Measurements from ENCODE around the gene TEKTIP1. TPM values are rescaled to one million over a fixed set of nuclear protein-coding genes. Genes with fewer than 3 reads are reported as not detected.
A peak's percentile ranks its signal among the peaks of the same experiment; 100 is the strongest.
"Not testable (repeated sequence)": the region's sequence is repeated elsewhere in the genome, so short reads cannot be mapped to it uniquely, and the experiment has no call there.

Gene TEKTIP1
- total RNA-seq, 4 donors from 2014 or later, result 2.5 to 5.2 TPM; not detected in 2

DNA sequence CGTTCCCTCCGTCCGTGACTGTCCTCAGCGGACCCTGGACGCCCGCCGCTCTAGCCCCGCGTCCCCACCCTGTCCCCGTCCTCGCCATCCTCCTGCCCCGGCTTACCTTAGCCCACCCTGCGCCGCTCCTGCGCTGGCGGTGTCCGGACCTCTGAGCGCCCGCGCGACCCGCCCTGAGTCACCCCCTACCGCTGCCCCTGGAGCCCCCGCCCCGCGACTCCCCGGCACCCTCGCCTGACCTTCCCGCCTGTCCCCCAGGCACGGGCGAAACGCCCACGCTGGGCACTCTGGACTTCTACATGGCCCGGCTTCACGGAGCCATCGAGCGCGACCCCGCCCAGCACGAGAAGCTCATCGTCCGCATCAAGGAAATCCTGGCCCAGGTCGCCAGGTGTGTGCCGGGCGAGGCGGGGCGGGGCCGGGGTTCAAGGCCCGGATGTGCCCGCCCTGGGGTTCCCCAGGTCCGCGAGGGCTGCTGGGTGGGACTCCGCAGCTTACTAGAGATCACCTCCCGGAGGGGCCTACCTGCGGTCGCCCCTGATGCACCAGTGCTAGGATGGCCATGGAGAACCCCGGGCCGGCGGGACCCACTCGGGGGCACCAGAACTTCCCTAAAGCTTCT is 38.9 kb downstream of the TEKTIP1 start:
- peak; percentile 73 for DNase-seq
- Histone ChIP-seq H3K27ac (peak overlapping the region; percentile 57 to 80 (median 70)), H3K36me3 (no peaks in the 10 kb centered on the region), H3K4me3 (peak overlapping the region in 1 of 4 donors; percentile 30), H3K9me3 (no peaks in the 10 kb centered on the region), H3K27me3 (no peaks in the 10 kb centered on the region), H3K4me1 (peaks cover 9 to 52% (median 41%) of the 10 kb centered on the region in 4 donors)
- WGBS, 2 donors (ENCODE audit: low coverage in 1 of 2), result 65% methylated on average over 53 of the region's 60 CpGs; no CpG with 5 or more reads in 1 of the 2 donors
- intact Hi-C loops (cut with DNase I; ENCODE audit: low total_unique reads) (no loop called here), in situ Hi-C loops (cut with MboI; ENCODE audit: low pct_ligation_motif_present in 1 of 4, low pct_unique_long_range_greater_than_20kb in 1 of 4, low sequenced_read_pairs in 3 of 4) (no loop called here)
- TF ChIP-seq POLR2AphosphoS5 (IDR thresholded peaks at IDR 0.05) (peak in 2 of 3 donors; percentile 40 to 52), EP300 (IDR thresholded peaks at IDR 0.05; ENCODE audit: low read depth) (no peak), POLR2A (IDR thresholded peaks at IDR 0.05) (peak; percentile 28)
- TF ChIP-seq, protein P1, sequence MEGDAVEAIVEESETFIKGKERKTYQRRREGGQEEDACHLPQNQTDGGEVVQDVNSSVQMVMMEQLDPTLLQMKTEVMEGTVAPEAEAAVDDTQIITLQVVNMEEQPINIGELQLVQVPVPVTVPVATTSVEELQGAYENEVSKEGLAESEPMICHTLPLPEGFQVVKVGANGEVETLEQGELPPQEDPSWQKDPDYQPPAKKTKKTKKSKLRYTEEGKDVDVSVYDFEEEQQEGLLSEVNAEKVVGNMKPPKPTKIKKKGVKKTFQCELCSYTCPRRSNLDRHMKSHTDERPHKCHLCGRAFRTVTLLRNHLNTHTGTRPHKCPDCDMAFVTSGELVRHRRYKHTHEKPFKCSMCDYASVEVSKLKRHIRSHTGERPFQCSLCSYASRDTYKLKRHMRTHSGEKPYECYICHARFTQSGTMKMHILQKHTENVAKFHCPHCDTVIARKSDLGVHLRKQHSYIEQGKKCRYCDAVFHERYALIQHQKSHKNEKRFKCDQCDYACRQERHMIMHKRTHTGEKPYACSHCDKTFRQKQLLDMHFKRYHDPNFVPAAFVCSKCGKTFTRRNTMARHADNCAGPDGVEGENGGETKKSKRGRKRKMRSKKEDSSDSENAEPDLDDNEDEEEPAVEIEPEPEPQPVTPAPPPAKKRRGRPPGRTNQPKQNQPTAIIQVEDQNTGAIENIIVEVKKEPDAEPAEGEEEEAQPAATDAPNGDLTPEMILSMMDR (IDR thresholded peaks at IDR 0.05), result no peak

DNA sequence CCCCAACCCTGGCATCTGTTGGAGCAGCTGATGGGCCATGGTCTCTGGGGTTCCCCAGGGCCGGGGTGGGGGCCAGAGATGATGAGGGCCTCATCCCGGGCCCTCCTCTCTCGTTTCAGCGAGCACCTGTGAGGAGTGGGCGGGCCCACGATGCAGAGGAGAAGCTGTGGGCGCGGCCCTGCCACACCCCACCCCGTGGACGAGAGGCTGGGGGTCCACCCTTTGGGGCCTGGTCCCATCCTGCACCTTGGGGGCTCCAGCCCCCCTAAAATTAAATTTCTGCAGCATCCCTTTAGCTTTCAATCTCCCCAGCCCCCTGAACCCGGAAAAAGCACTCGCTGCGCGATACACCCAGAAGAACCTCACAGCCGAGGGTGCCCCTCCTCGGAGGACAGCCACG is 39.4 kb downstream of the TEKTIP1 start:
- Histone ChIP-seq H3K27ac (peak overlapping the region; percentile 57 to 80 (median 70)), H3K9me3 (no peaks in the 10 kb centered on the region), H3K4me3 (no peak overlapping the region), H3K27me3 (no peaks in the 10 kb centered on the region), H3K4me1 (peaks cover 9 to 51% (median 38%) of the 10 kb centered on the region in 4 donors), H3K36me3 (no peaks in the 10 kb centered on the region)
- TF ChIP-seq, protein P1 (IDR thresholded peaks at IDR 0.05), result no peak
- TF ChIP-seq POLR2A (IDR thresholded peaks at IDR 0.05) (no peak), POLR2AphosphoS5 (IDR thresholded peaks at IDR 0.05) (no peak), EP300 (IDR thresholded peaks at IDR 0.05; ENCODE audit: low read depth) (no peak)
- in situ Hi-C loops (cut with MboI; ENCODE audit: low pct_ligation_motif_present in 1 of 4, low pct_unique_long_range_greater_than_20kb in 1 of 4, low sequenced_read_pairs in 3 of 4) (no loop called here), intact Hi-C loops (cut with DNase I; ENCODE audit: low total_unique reads) (no loop called here)
- 46 to 65% methylated on average over 7 to 17 of the region's 17 CpGs for WGBS, 2 donors (ENCODE audit: low coverage in 1 of 2)
- no peak for DNase-seq

GRCh38 chr19:3580156-3580934 is 41.4 kb downstream of the TEKTIP1 start:
- Histone ChIP-seq H3K4me3 (no peak overlapping the region), H3K36me3 (no peaks in the 10 kb centered on the region), H3K27ac (peak overlapping the region; percentile 55 to 68 (median 64)), H3K9me3 (no peaks in the 10 kb centered on the region), H3K27me3 (peaks cover 13% of the 10 kb centered on the region), H3K4me1 (peaks cover 9 to 39% (median 27%) of the 10 kb centered on the region in 4 donors)
- in situ Hi-C loops (cut with MboI; ENCODE audit: low pct_ligation_motif_present in 1 of 4, low pct_unique_long_range_greater_than_20kb in 1 of 4, low sequenced_read_pairs in 3 of 4), result no loop called here
- no peak for DNase-seq
- 63 to 84% methylated on average over 3 to 11 of the region's 11 CpGs for WGBS, 2 donors (ENCODE audit: low coverage in 1 of 2)
- intact Hi-C loops (cut with DNase I; ENCODE audit: low total_unique reads), result no loop called here
- TF ChIP-seq POLR2A (IDR thresholded peaks at IDR 0.05), result no peak
- TF ChIP-seq, protein P1 (IDR thresholded peaks at IDR 0.05), result no peak
- TF ChIP-seq EP300 (IDR thresholded peaks at IDR 0.05; ENCODE audit: low read depth), result no peak
- peak in 2 of 3 donors; percentile 37 to 47 for TF ChIP-seq POLR2AphosphoS5 (IDR thresholded peaks at IDR 0.05)

DNA sequence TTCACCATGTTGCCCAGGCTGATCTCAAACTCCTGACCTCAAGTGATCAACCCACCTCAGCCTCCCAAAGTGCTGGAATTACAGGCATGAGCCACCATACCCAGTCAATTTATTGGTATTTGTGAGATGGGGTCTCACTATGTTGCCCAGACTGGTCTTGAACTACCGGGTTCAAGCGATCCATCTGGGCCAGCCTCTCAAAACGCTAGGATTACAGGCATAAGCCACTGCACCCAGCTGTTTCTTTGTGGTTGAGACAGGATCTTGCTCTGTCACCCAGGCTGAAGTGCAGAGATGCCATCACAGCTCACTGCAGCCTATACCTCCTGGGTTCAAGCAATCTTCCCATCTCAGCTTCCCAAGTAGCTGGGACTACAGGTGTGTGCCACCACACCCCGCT is 42.8 kb downstream of the TEKTIP1 start:
- peaks cover 28% of the 10 kb centered on the region for H3K27me3 ChIP-seq
- DNase-seq; H3K4me3 ChIP-seq; H3K27ac ChIP-seq; in situ Hi-C loops (cut with MboI; ENCODE audit: low pct_ligation_motif_present in 1 of 4, low pct_unique_long_range_greater_than_20kb in 1 of 4, low sequenced_read_pairs in 3 of 4); H3K36me3 ChIP-seq; intact Hi-C loops (cut with DNase I; ENCODE audit: low total_unique reads); H3K9me3 ChIP-seq: not testable (repeated sequence)
- WGBS, 2 donors (ENCODE audit: low coverage in 1 of 2), result 86% methylated on average over 4 of the region's 4 CpGs; no CpG with 5 or more reads in 1 of the 2 donors
- peaks cover 6 to 31% (median 20%) of the 10 kb centered on the region in 4 donors for H3K4me1 ChIP-seq

GRCh38 chr19:3584036-3584802 is 45.2 kb downstream of the TEKTIP1 start:
- DNase-seq; H3K4me3 ChIP-seq; in situ Hi-C loops (cut with MboI; ENCODE audit: low pct_ligation_motif_present in 1 of 4, low pct_unique_long_range_greater_than_20kb in 1 of 4, low sequenced_read_pairs in 3 of 4); H3K36me3 ChIP-seq; H3K27ac ChIP-seq; H3K9me3 ChIP-seq; intact Hi-C loops (cut with DNase I; ENCODE audit: low total_unique reads): not testable (repeated sequence)
- H3K4me1 ChIP-seq, result peaks cover 3 to 17% (median 11%) of the 10 kb centered on the region in 4 donors
- WGBS, 2 donors (ENCODE audit: low coverage in 1 of 2), result 73 to 88% methylated on average over 5 to 15 of the region's 15 CpGs
- H3K27me3 ChIP-seq, result peaks cover 29% of the 10 kb centered on the region
